ENCODE measurements around the gene FRY.
"Not testable (repeated sequence)": the region's sequence is repeated elsewhere in the genome, so short reads cannot be mapped to it uniquely, and the experiment has no call there.

The FRY gene

DNA sequence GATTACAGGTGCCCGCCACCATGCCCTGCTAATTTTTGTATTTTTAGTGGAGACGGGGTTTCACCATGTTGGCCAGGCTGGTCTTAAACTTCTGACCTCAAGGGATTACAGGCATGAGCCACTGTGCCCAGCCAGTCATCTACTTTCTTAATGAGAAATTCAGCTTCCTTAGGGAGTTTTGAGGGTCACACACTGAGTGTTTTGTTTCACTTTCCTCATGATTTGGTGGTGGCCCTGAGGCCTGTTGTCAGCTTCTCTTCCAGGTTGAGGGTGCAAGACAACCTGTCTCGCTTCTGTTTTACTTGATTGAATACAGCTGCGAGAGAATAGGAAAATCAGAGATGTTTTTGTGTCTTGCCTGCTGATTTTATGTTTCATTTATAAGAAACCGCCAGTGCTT, 9.9 kb downstream of the FRY start:
- DNase-seq (ENCODE audit: low read depth in 2 of 2): no peak

DNA sequence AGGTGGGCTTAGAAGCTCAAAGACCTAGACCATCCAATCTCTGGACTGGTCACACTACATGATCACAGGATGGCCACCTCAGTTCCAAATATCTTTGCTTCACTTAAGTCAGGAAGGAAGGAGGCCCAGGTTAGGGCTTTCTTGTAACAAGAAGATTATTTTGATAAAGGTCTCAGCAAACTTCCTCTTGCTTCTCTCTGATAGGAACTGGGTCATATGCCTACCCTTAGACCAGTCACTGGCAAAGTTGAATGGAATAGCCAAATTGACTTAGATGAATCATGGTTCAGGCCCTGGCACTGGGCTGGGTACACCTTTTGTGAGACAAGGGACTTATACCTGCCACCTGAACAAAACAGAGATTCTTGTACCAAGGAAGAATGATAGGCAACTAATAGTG, 11.0 kb downstream of the FRY start:
- DNase-seq (ENCODE audit: low read depth in 2 of 2): no peak

DNA sequence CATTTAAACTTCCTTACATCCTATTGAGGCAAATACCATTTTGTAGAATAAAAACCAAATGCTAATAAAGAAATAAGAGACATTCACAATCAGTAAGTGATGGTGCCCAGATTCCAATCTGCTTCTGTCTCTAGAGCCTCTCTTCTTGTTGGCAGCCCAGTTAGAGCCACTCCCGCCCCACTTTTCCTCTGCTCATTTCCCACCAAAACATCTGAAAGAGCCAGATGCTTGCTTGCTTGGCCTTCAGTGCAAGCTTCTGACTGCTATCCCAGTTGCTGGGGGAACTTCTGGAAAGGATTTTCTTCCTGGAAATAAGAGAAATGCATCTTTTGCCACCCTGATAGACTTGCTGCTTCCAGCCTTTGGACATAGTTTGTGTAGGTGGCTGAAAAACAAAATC, 12.9 kb downstream of the FRY start:
- no peak for DNase-seq (ENCODE audit: low read depth in 2 of 2)

GRCh38 chr13:32045537-32045936, 14.0 kb downstream of the FRY start:
- DNase-seq (ENCODE audit: low read depth in 2 of 2): no peak

DNA sequence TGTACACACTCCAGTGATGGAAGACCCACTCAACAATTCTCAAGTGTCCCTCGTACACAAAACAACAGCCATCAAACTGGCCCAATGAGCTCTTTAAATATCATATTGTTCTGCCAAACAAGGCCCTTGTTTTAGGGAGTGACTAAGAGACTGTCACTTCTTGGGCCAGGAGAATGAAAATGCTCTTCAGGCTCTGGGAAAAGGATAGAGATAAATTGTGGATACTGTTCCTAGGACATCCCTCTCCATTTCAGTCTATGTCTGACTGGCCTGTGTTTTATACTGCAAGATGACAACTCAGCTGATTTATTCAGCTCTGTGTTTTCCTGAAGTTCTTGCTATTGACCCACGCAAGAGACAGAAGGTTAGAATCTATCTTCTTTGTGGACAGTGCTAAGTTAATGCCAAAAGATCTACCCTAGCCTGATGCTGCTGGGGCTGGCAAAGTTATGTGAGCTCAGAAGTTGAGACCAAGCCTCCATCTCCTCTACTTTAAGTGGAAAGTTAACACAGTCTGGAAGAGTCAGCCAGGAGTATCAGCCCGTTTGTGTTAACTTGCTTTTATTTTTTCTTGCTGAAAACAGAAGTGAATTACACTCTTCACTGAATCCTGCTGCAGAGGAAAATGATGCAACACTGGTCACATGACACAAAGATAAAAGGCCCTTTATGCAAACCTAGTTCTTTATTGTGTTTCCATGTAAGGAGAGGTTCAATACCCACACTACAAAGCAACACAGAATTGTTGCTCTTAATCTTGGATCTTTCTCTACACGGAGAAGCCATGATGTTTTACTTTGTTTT, 14.6 kb downstream of the FRY start:
- no peak for DNase-seq (ENCODE audit: low read depth in 2 of 2)

DNA sequence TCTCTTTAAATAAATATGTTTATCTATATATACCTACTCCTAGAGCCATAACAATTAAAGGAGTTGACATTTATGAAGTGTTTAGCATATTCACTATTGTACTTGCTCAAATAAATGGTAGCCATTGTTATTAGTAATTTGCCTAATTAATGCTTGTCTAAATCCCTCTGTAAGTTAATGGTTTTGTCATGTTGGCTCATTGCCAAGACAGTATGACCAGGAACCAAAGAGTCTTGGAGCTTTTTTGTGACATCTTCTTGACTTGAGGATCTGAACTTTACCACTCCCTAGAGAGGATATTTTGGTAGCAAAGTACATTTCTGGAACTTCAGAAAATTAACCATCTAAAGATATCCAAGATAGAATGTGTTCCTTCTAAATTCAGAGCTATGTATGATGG, 15.5 kb downstream of the FRY start:
- no peak for DNase-seq (ENCODE audit: low read depth in 2 of 2)

GRCh38 chr13:32047793-32048192, 16.2 kb downstream of the FRY start:
- no peak for DNase-seq (ENCODE audit: low read depth in 2 of 2)

GRCh38 chr13:32048816-32049215, 17.2 kb downstream of the FRY start:
- DNase-seq (ENCODE audit: low read depth in 2 of 2): no peak

DNA sequence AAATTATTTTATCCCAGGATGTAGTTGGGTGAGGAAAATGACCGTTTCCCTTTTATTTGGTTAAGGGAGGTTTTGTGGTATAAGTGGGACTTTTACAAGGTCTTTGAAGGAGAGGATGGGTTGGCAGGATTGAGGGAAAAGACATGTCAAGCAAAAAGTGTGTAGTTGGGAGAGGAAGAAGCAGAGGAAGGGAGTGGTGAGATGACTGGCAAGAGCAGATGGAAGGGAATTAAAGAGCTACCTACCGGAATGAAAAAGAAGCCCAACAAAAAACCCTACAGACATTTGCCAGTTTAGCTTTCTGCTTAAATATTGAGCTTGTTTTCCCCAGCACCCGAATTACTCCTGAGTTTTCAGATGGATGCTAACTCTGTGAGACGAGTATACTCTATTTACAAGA, 19.6 kb downstream of the FRY start:
- no peak for DNase-seq (ENCODE audit: low read depth in 2 of 2)

- no peak for DNase-seq (ENCODE audit: low read depth in 2 of 2)
These were observed 24.7 kb downstream of the FRY start for GRCh38 chr13:32056316-32056715.

DNA sequence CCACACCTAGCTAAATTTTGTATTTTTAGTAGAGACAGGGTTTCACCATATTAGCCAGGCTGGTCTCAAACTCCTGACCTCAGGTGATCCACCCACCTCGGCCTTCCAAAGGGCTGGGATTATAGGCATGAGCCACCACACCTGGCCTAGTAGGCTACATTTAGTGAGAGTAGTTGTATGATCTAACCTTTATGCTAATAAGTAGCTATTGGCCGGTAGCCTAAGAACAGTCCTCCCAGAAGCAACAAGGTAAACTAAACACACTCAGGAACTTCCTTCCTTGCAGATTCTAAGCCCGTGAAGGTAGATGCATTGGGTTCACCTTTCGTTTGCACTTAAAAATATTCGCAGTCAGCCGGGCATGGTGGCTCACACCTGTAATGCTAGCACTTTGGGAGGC, 25.8 kb downstream of the FRY start:
- not testable (repeated sequence) for DNase-seq (ENCODE audit: low read depth in 2 of 2)

GRCh38 chr13:32059511-32059984, 28.0 kb downstream of the FRY start:
- no peak for DNase-seq (ENCODE audit: low read depth in 2 of 2)

DNA sequence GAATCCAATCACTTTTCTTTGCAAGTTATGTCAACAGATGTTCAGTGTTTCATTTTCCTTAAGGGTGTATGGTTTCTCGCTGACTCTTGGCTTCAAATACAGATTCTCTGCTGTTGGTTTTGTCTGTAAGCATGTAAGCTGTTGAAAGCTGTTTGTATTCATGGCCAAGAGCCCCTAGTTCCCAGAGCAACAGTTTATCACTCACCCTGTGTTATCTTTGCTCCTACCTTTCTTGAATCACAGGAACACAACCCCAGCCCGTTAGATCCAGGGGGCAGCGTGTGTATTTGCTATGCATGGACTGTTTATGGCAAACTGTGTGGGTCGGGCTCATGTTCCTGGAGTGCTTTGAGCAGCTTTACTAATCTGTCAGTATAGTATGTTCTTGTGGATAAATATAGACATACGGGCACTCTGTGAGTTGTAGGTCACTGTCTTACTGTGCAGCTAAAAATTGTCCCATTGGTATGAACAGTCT, 28.9 kb downstream of the FRY start:
- DNase-seq (ENCODE audit: low read depth in 2 of 2): no peak

GRCh38 chr13:32063619-32064233, 32.2 kb downstream of the FRY start:
- no peak for DNase-seq (ENCODE audit: low read depth in 2 of 2)

DNA sequence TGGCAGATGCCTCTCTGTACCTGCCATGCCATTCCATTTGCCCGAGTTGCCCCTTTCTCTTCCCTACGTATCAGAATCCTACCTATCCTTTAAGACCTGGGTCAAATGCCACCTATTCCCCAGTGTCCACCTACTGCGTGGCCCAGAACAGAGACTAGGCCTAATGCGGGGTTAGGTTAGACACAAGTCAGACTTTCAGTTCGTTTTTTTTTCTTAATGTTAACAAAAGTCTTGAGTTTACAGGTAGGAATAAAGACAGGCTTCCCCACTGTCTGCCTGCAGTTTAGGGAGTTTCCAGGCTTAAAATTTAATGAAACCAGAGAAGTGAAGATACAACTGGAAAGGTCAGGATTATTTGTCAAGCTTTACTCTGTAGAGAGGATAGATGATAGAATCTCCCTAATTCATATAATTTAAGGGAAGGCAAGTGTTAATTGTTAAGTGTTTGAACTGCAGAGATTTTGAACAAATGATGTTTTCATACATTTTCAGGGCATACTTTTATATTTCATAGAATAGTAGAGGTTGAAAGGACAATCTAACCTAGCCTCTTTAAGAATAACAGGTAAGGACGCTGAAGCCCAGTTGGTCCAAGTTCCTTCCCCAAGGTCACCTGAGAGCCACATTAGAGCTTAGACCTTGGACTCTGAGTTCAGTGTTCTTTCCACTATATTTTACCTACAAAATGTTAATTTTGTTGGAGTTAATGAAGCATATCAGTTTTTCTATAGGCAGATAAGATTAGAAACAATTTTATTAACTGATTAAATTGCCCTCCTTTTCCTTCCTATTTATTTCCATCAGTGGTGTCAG, 35.8 kb downstream of the FRY start:
- no peak for DNase-seq (ENCODE audit: low read depth in 2 of 2)

DNA sequence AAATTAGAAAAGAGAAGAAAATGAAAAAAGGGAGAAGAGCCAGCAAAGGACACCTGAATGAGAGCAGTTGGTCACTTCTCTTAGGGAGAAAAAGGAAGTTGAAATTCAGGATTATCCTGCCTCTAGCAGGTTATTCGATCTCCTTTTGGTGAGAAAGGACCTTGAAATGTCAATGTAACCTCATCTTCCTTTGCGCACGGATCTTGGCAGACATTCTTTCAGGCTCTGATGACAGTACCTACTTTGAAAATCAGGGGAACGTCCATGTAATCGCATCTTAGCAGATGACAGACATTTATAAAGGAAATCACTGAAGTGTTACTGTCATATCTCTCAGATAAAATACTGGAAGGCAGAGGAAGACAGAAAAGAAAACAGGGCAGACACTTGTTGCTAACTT, 36.7 kb downstream of the FRY start:
- no peak for DNase-seq (ENCODE audit: low read depth in 2 of 2)

- DNase-seq (ENCODE audit: low read depth in 2 of 2): no peak
These were observed 41.7 kb downstream of the FRY start for GRCh38 chr13:32073180-32073864.

- DNase-seq (ENCODE audit: low read depth in 2 of 2): no peak
These were observed 43.7 kb downstream of the FRY start for GRCh38 chr13:32075170-32075851.

- DNase-seq (ENCODE audit: low read depth in 2 of 2): no peak
These were observed 48.0 kb downstream of the FRY start for GRCh38 chr13:32079587-32079986.

DNA sequence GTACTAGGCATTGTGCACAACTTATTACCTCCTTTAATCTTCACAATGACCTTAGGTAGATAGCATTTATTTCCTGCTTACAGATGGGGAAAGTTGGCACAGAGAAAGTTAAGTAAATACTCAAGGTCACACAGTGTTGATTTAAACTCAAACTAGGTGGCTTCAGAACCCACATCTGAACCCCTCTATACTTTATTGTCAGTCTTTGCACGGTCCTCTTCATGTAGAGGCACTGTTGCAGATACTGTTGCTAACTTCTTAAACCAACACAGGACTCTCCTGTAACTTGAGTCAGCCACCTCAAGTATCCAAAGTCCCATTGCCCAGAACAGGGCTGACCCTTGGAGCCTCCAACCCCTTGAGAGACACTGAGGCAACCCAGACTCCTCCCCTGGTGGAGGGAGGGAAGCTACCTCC, 48.8 kb downstream of the FRY start:
- no peak for DNase-seq (ENCODE audit: low read depth in 2 of 2)

DNA sequence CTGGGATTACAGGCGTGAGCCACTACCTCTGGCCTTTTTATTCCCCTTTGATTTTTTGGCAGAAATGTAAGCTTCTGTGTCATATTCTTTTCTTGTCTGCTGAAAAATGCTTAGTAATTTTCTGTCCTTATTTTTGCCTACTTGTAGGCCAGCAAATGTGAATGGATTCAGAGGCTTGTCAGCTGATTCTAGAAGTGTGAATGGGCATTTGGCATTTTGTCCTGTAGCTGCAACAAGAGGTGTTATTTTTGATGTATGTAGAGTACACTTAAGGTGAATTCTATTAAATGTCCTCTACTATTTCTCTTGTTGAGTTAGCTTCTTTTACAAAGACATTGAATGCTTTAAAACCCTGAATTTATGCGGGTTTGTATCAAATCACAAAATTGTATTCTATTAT, 50.0 kb downstream of the FRY start:
- no peak for DNase-seq (ENCODE audit: low read depth in 2 of 2)
